ENCODE measurements around the gene SOS1.

DNA sequence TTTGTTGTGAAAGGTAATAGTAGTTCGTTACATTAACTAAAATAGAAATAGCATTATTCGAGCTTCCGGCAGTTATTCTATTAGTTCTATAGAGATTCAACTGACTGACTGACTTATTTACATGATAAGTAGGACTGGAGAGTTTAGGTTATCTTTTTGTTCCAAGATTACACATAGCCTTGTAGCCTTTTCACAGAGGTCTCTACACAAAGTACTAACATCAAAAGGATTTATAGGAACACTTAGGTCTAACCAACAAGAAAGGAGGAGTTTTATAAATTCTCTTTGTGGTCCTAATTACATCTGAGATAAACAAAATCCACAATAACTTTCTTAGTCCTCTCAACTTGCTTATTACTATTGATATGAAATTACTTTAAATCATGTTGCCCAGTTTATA is 62.8 kb downstream of the SOS1 start:
- TF ChIP-seq, protein P1, sequence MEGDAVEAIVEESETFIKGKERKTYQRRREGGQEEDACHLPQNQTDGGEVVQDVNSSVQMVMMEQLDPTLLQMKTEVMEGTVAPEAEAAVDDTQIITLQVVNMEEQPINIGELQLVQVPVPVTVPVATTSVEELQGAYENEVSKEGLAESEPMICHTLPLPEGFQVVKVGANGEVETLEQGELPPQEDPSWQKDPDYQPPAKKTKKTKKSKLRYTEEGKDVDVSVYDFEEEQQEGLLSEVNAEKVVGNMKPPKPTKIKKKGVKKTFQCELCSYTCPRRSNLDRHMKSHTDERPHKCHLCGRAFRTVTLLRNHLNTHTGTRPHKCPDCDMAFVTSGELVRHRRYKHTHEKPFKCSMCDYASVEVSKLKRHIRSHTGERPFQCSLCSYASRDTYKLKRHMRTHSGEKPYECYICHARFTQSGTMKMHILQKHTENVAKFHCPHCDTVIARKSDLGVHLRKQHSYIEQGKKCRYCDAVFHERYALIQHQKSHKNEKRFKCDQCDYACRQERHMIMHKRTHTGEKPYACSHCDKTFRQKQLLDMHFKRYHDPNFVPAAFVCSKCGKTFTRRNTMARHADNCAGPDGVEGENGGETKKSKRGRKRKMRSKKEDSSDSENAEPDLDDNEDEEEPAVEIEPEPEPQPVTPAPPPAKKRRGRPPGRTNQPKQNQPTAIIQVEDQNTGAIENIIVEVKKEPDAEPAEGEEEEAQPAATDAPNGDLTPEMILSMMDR (IDR thresholded peaks at IDR 0.05; ENCODE audit: insufficient read depth, low read depth, low read length) = no peak
- no peak for TF ChIP-seq EZH2 (IDR thresholded peaks at IDR 0.05; ENCODE audit: insufficient read depth, low read length)
